ENCODE data around the gene RPGRIP1. TPM values are rescaled to one million over a fixed set of nuclear protein-coding genes. Genes with fewer than 3 reads are reported as not detected.
A peak's percentile ranks its signal among the peaks of the same experiment; 100 is the strongest.

The RPGRIP1 gene
- total and polyA plus RNA-seq, 9 of the 15 experiments (the other 6 are each of a cell fraction or from before 2014, with no cell fraction given) = 0.47 to 0.95 (median 0.65) TPM; not detected in 1

GRCh38 chr14:21308479-21309237, 28.8 kb downstream of the RPGRIP1 start (continued):
- no peak for TF ChIP-seq MECOM (CRISPR knock-in tag; IDR thresholded peaks at IDR 0.05)
- TF ChIP-seq POLR2H (tag; IDR thresholded peaks at IDR 0.05; ENCODE audit: low read depth) = peak; percentile 63
- TF ChIP-seq ZBED1 (IDR thresholded peaks at IDR 0.05) = no peak
- TF ChIP-seq NFRKB (IDR thresholded peaks at IDR 0.05; ENCODE audit: low read depth) = peak; percentile 98
- no peak for TF ChIP-seq KDM2B (CRISPR knock-in tag; IDR thresholded peaks at IDR 0.05)
- TF ChIP-seq BRD4 (IDR thresholded peaks at IDR 0.05) = no peak
- no peak for TF ChIP-seq ZSCAN32 (CRISPR knock-in tag; IDR thresholded peaks at IDR 0.05)
- no peak for TF ChIP-seq ZFP1 (CRISPR knock-in tag; IDR thresholded peaks at IDR 0.05)
- TF ChIP-seq ID3 (CRISPR knock-in tag; IDR thresholded peaks at IDR 0.05) = no peak
- TF ChIP-seq ID3 (tag; IDR thresholded peaks at IDR 0.05) = no peak
- 0 out of 2 replicates have a peak, but pooled peaks have one; percentile 28 for TF ChIP-seq POLR2G (IDR thresholded peaks at IDR 0.05; ENCODE audit: low read depth, low read length)
- no peak for TF ChIP-seq ZNF316 (IDR thresholded peaks at IDR 0.05)
- TF ChIP-seq LEF1 (IDR thresholded peaks at IDR 0.05) = peak; percentile 44; the same call in 1 of the 2 replicates
- TF ChIP-seq MEIS2 (IDR thresholded peaks at IDR 0.05; ENCODE audit: partially characterized antibody) = peak; percentile 27
- peak; percentile 74 for TF ChIP-seq ZBTB2 (IDR thresholded peaks at IDR 0.05)
- no peak for TF ChIP-seq ZNF583 (CRISPR knock-in tag; IDR thresholded peaks at IDR 0.05)
- peak; percentile 51 for TF ChIP-seq PRDM10 (IDR thresholded peaks at IDR 0.05; ENCODE audit: partially characterized antibody)
- TF ChIP-seq PBX2 (CRISPR knock-in tag; IDR thresholded peaks at IDR 0.05; ENCODE audit: low read depth) = peak; percentile 82
- TF ChIP-seq PBX2 (tag; conservative IDR thresholded peaks at IDR 0.05; ENCODE audit: low read depth) = peak; percentile 96
- TF ChIP-seq TGIF2 (CRISPR knock-in tag; IDR thresholded peaks at IDR 0.05) = no peak
- TF ChIP-seq E2F4 (CRISPR knock-in tag; IDR thresholded peaks at IDR 0.05; ENCODE audit: low read depth) = peak; percentile 93
